Lung (tissue), 12 donors: ENCODE data around the gene ST6GALNAC2. TPM values are rescaled to one million over a fixed set of nuclear protein-coding genes. Genes with fewer than 3 reads are reported as not detected.

Source experiments
- ATAC-seq: fragments of 200-7000 bp; cut with Tn5 transposase; one replicate; pipeline ENCODE4 v1.9.1; 2020; ENCODE audit warnings: moderate number of reproducible peaks; ENCODE audit not compliant: insufficient read depth, low FRiP score
- DNase-seq, 3 donors: peaks; one replicate each; pipeline ENCODE4 v3.0.0-alpha.2; 2013 to 2017
- H3K27ac ChIP-seq, 2 donors: one replicate each; pipeline ENCODE4 v1.5.1; 2013; ENCODE audit warnings: mild to moderate bottlenecking in 2 of 2, moderate library complexity in 2 of 2, control low read depth in 1 of 2, inconsistent platforms in 1 of 2, low read depth in 1 of 2, low read length in 1 of 2
- H3K27me3 ChIP-seq, 3 donors: one replicate each; pipeline ENCODE4 v1.5.1; 2013; ENCODE audit warnings: low read length in 2 of 3; ENCODE audit not compliant: control insufficient read depth in 3 of 3, insufficient read depth in 3 of 3
- H3K36me3 ChIP-seq, 4 donors: one replicate each; pipeline ENCODE4 v1.5.1; 2013; ENCODE audit warnings: low read length in 4 of 4, mild to moderate bottlenecking in 1 of 4, moderate library complexity in 1 of 4; ENCODE audit not compliant: control insufficient read depth in 4 of 4, insufficient read depth in 4 of 4
- H3K4me1 ChIP-seq, 5 donors: one replicate each; pipeline ENCODE4 v1.5.1; 2013; ENCODE audit warnings: low read length in 5 of 5, mild to moderate bottlenecking in 2 of 5, moderate library complexity in 1 of 5; ENCODE audit not compliant: control insufficient read depth in 5 of 5, insufficient read depth in 5 of 5
- H3K4me3 ChIP-seq: one replicate; pipeline ENCODE4 v1.5.1; 2013; ENCODE audit warnings: mild to moderate bottlenecking, control low read depth, moderate library complexity
- H3K9ac ChIP-seq, 2 donors: one replicate each; pipeline ENCODE4 v1.5.1; 2013; ENCODE audit warnings: low read length in 2 of 2, control low read depth in 1 of 2; ENCODE audit not compliant: insufficient read depth in 1 of 2
- H3K9me3 ChIP-seq, 4 donors: one replicate each; pipeline ENCODE4 v1.5.1; 2013; ENCODE audit warnings: low read length in 3 of 4, mild to moderate bottlenecking in 1 of 4, moderate library complexity in 1 of 4; ENCODE audit not compliant: control insufficient read depth in 4 of 4, insufficient read depth in 3 of 4
- CTCF ChIP-seq: IDR thresholded peaks from 2 replicates; pipeline ENCODE4 v1.5.1; 2012; ENCODE audit warnings: mild to moderate bottlenecking; ENCODE audit errors: control extremely low read depth, extremely low read depth
- WGBS, 2 donors: extraction: QIAGEN DNeasy Blood & Tissue Kit; methylation state at CpG; one replicate each; pipeline ENCODE4 v1.1.7; 2013; 5-methylcytosine and 5-hydroxymethylcytosine counted together
- polyA plus RNA-seq, 2 donors: library from polyadenylated mRNA; stranded (reverse); fragments of 200-250 nt; gene quantifications; one replicate each; pipeline ENCODE4 v1.2.1, GENCODE V29; 2013
- total RNA-seq, 2 donors: library from RNA; depleted of rRNA in 1 of 2; stranded (reverse); fragments of >200 nt in 1 of 2; gene quantifications; one replicate each; pipeline ENCODE4 v1.2.1, GENCODE V29; 2014 to 2021
- donor health status: control.
- donor health status: control.
- donor health status: Bipolar disorder and iron deficiency.
- donor health status: healthy.
- donor health status: DM: yes; HTN: yes; CAD: no.

Gene ST6GALNAC2
- total and polyA plus RNA-seq, 4 donors = 12.1 to 38.0 (median 18.1) TPM

- H3K4me3 ChIP-seq = no peak overlapping the region
- peaks cover 0 to 27% (median 23%) of the 10 kb centered on the region in 4 donors for H3K36me3 ChIP-seq
- H3K9ac ChIP-seq = peak overlapping the region in 1 of 2 donors; percentile 47
- no peaks in the 10 kb centered on the region for H3K9me3 ChIP-seq
- ATAC-seq = no peak
- TF ChIP-seq CTCF = no peak
- no peaks in the 10 kb centered on the region for H3K27me3 ChIP-seq
- H3K27ac ChIP-seq = peak overlapping the region in 1 of 2 donors; percentile 26
- WGBS, 2 donors = 61 to 77% methylated on average over 6 of the region's 6 CpGs
- peak in 2 of 3 donors; percentile 73 to 88 for DNase-seq
- peaks cover 11 to 40% (median 20%) of the 10 kb centered on the region in 5 donors for H3K4me1 ChIP-seq
Measured at GRCh38 chr17:76562734-76563148, 22.9 kb downstream of the ST6GALNAC2 start.

- Histone ChIP-seq H3K9ac (peak overlapping the region in 1 of 2 donors; percentile 16), H3K4me1 (peaks cover 11 to 40% (median 20%) of the 10 kb centered on the region in 5 donors), H3K27ac (peak overlapping the region; percentile 30 to 88), H3K36me3 (peaks cover 0 to 27% (median 22%) of the 10 kb centered on the region in 4 donors), H3K27me3 (no peaks in the 10 kb centered on the region), H3K4me3 (no peak overlapping the region), H3K9me3 (no peaks in the 10 kb centered on the region)
- peak in 2 of 3 donors; percentile 34 for DNase-seq
- TF ChIP-seq CTCF = no peak
- WGBS, 2 donors = 28 to 58% methylated on average over 5 of the region's 5 CpGs
- no peak for ATAC-seq
Measured at GRCh38 chr17:76561799-76562268, 23.8 kb downstream of the ST6GALNAC2 start.

GRCh38 chr17:76561332-76561731 lies 24.3 kb downstream of the ST6GALNAC2 start:
- DNase-seq (peak in 2 of 3 donors; percentile 37 to 60), ATAC-seq (no peak)
- no peak for TF ChIP-seq CTCF
- Histone ChIP-seq H3K9me3 (no peaks in the 10 kb centered on the region), H3K9ac (peak overlapping the region in 1 of 2 donors; percentile 47), H3K27me3 (no peaks in the 10 kb centered on the region), H3K4me3 (no peak overlapping the region), H3K27ac (peak overlapping the region in 1 of 2 donors; percentile 32), H3K36me3 (peaks cover 0 to 26% (median 20%) of the 10 kb centered on the region in 4 donors), H3K4me1 (peaks cover 10 to 40% (median 20%) of the 10 kb centered on the region in 5 donors)
- 31 to 36% methylated on average over 7 of the region's 7 CpGs for WGBS, 2 donors

GRCh38 chr17:76560877-76561221 lies 24.8 kb downstream of the ST6GALNAC2 start:
- TF ChIP-seq CTCF = no peak
- DNase-seq (no peak), ATAC-seq (no peak)
- H3K4me3 ChIP-seq = no peak overlapping the region
- no peaks in the 10 kb centered on the region for H3K27me3 ChIP-seq
- no peak overlapping the region for H3K9ac ChIP-seq
- no peaks in the 10 kb centered on the region for H3K9me3 ChIP-seq
- H3K4me1 ChIP-seq = peaks cover 9 to 40% (median 20%) of the 10 kb centered on the region in 5 donors
- peak overlapping the region in 1 of 2 donors; percentile 32 for H3K27ac ChIP-seq
- WGBS, 2 donors = 51 to 60% methylated on average over 6 of the region's 6 CpGs
- peaks cover 0 to 22% (median 16%) of the 10 kb centered on the region in 4 donors for H3K36me3 ChIP-seq
